Measurements from ENCODE around the gene MTA3.
"Not testable (repeated sequence)": the region's sequence is repeated elsewhere in the genome, so short reads cannot be mapped to it uniquely, and the experiment has no call there.

MTA3 gene

GRCh38 chr2:42614838-42615237 lies 46.4 kb downstream of the MTA3 start:
- no peak for DNase-seq

DNA sequence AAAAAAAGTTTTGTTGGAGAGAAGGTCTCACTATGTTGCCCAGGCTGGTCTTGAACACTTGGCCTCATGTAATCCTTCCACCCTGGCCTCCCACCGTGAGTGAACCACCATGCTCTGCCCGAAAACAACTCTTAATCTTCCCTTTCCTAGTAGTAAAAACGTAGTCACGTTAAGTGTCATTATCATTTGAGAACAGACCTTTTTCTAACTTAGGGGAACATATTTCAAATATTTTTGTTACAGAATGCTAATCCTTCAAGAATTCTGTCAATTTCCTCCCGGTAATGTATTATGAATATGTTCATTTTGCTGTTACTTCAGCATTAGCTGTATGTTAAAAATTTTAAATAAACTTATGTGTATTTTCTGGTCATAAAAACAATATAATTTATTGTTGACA lies 49.7 kb downstream of the MTA3 start:
- no peak for DNase-seq

- DNase-seq: no peak
Measured at GRCh38 chr2:42618972-42619371, 50.5 kb downstream of the MTA3 start.

- DNase-seq: not testable (repeated sequence)
Measured at GRCh38 chr2:42621626-42622025, 53.2 kb downstream of the MTA3 start.

DNA sequence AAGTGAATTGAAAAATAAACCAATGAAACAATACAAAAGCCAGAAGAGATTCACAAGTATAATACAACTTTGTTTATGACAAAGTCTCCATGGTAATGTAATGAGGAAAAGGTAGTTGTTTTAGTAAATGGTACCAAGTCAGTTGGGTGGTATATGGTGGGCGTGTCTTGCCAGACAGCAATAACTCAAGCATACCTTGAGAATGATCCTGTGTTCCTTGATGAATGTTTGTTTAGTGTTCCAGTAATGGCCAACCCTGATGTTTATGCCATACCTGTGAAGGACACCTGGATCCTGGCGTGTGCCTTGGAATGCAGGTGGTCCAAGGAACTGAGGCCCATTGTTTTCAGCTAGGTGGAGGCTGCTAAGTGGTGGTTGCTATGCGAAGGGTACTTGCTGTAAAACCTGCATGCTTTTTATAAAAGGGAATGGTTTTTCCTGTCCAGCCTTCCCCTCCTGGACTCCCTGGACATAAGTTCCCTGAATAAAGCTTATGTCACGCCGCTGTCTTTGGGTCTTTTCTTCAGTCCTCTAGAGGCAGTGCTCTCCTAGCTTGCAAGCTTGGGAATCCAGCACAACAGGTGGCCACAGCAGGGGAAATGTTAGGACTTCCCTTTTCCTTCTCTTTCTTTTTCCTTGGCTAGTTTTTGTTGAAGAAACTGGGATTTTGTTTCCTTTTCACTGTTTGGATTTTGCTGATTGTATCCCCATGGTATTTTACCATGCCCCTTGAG lies 54.7 kb downstream of the MTA3 start:
- no peak for DNase-seq

- no peak for DNase-seq
Measured at GRCh38 chr2:42624047-42624446, 55.6 kb downstream of the MTA3 start.

DNA sequence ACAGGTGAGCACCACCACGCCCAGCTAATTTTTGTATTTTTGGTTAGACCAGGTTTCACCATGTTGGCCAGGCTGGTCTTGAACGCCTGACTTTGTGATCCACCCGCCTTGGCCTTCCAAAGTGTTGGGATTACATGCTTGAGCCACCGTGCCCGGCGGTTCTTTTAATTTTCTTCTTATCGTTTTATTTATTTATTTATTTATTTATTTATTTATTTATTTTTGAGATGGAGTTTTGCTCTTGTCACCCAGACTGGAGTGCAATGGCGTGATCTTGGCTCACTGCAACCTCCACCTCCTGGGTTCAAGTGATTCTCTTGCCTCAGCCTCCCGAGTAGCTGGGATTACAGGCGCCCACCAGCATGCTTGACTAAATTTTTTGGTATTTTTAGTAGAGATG lies 59.6 kb downstream of the MTA3 start:
- not testable (repeated sequence) for DNase-seq

- DNase-seq: no peak
Measured at GRCh38 chr2:42636934-42637333, 68.5 kb downstream of the MTA3 start.

DNA sequence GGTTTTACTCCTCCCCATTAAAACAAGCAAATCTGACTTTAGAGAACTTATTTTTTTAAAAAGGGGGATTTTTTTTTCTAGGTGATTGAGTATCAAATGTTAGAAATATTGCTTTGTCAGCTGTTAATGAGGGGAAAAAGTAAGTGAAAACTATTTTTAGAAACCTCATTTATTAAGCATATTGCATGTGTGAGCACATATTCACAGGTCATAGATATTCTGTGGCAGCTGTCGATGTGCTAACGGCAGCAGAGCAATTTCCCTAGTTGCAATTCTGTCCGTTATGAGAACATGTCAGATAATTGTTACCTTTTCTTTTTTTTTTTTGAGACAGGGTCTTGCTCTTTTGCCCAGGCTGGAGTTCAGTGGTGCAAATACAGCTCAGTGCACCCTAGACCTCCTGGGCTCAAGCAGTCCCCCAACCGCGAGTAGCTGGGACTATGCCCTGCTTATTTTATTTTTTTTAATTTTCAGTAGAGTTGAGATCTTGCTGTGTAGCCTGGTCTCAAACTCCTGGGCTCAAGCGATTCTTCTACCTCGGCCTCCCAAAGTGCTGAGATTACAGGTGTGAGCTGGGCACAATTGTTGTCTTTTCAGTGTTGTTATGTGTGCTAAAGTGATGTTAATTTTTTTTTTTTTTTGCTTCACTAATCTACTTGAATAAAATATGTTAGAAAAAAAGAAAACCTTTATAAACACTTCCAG lies 69.8 kb downstream of the MTA3 start:
- DNase-seq: no peak

GRCh38 chr2:42639340-42640077 lies 71.1 kb downstream of the MTA3 start:
- DNase-seq: no peak

GRCh38 chr2:42640261-42640660 lies 71.8 kb downstream of the MTA3 start:
- no peak for DNase-seq

- not testable (repeated sequence) for DNase-seq
Measured at GRCh38 chr2:42642371-42642770, 73.9 kb downstream of the MTA3 start.

GRCh38 chr2:42645551-42645950 lies 77.1 kb downstream of the MTA3 start:
- DNase-seq: no peak

DNA sequence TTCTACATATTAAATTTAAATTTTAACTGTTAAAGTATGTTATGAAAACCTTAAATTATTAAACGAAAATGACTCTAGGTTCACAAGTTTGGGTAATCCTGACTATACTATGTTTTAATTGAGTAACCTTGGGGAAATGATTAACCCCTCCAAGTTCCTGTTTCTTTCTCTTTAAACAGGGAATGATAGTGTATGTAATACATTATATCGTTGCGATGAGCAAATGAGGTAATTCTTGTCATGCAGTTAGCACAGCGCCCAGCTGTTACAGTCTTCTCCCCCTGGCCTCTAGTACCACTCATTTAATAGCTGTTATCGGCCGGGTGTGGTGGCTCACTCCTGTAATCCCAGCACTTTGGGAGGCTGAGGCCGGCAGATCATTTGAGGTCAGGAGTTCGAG lies 80.4 kb downstream of the MTA3 start:
- DNase-seq: no peak

- DNase-seq: no peak
Measured at GRCh38 chr2:42651057-42651456, 82.6 kb downstream of the MTA3 start.

GRCh38 chr2:42652086-42652485 lies 83.7 kb downstream of the MTA3 start:
- DNase-seq: no peak

DNA sequence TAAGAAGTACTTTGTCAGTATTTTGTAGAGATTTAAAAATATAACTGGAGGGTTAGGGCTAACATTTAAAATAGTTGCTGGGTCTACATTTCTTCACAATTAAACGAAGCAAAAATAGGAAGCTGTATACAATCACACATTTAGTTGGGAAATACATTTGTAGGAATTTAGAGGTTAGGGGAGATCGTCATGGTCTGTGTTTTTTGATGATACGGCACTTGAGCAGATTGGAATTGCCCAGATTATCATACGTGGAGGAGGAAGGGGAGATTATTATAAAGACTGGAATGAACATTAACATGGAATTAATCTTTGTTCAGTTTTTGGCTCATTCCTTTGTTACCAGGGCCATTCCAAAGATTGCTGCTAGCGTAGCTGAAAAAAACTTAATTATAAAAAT lies 84.6 kb downstream of the MTA3 start:
- no peak for DNase-seq

- DNase-seq: no peak
Measured at GRCh38 chr2:42653908-42654445, 85.5 kb downstream of the MTA3 start.

DNA sequence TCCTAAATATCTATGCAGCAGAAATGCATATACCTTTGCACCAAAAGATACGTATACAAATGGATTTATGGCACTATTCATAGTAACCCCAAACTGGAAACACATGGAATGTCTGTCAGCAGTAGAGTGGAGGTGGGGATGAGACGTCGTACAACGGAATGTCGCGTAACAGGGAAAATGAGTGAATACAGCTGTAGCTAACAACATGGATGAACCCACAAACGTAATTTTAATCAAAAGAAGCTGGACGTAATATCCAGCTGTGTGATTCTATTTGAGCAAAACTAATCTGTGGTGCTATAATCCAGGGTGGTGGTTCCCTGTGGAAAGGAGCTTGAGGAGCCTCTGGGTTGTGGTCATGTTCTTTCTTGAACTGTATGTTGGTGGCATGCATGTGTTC lies 89.9 kb downstream of the MTA3 start:
- no peak for DNase-seq

- DNase-seq: no peak
Measured at GRCh38 chr2:42659609-42660008, 91.2 kb downstream of the MTA3 start.

- DNase-seq: peak; percentile 45
Measured at GRCh38 chr2:42663106-42663780, 94.8 kb downstream of the MTA3 start.

DNA sequence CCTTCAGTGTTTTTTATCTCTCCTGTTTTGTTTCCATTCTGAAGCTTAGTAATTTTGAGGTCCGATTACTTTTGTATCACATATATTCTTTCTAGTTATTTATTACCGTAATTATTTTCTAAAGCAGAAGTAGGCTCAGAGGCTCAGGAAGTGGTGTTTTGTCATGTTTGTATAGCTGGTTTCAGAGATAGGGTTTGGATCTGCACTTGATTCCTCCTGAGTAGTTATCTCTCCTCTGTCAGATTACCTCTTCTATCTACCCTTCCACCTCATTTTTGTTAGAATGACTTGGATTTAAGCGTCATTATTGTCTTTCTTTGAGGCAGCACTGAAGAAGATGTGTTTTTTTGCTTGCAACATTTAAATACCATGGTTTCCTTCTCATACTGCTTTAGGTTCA lies 95.4 kb downstream of the MTA3 start:
- no peak for DNase-seq

- DNase-seq: no peak
Measured at GRCh38 chr2:42673989-42674579, 105.7 kb downstream of the MTA3 start.
